Skeletal muscle tissue (tissue), 4 donors: ENCODE results near the gene TSFM. TPM values are rescaled to one million over a fixed set of nuclear protein-coding genes. Genes with fewer than 3 reads are reported as not detected.
A peak's percentile ranks its signal among the peaks of the same experiment; 100 is the strongest.

Experiments
- H3K27ac ChIP-seq: one replicate; pipeline ENCODE4 v1.7.0; 2013; ENCODE audit warnings: mild to moderate bottlenecking, low read depth, low read length, inconsistent platforms
- H3K27me3 ChIP-seq, 3 donors: one replicate each; pipeline ENCODE4 v1.7.0; 2013; ENCODE audit warnings: low read length in 3 of 3; ENCODE audit not compliant: control insufficient read depth in 3 of 3, insufficient read depth in 3 of 3
- H3K36me3 ChIP-seq, 3 donors: one replicate each; pipeline ENCODE4 v1.7.0; 2013; ENCODE audit warnings: low read length in 3 of 3; ENCODE audit not compliant: control insufficient read depth in 3 of 3, insufficient read depth in 3 of 3
- H3K4me1 ChIP-seq, 3 donors: one replicate each; pipeline ENCODE4 v1.7.0; 2013; ENCODE audit warnings: low read length in 3 of 3, mild to moderate bottlenecking in 3 of 3; ENCODE audit not compliant: control insufficient read depth in 3 of 3, insufficient read depth in 3 of 3
- H3K4me3 ChIP-seq, 3 donors: one replicate each; pipeline ENCODE4 v1.7.0; 2013; ENCODE audit warnings: low read length in 3 of 3
- H3K9ac ChIP-seq, 3 donors: one replicate each; pipeline ENCODE4 v1.7.0; 2013; ENCODE audit warnings: low read length in 3 of 3, mild to moderate bottlenecking in 3 of 3, moderate library complexity in 2 of 3, low read depth in 1 of 3
- H3K9me3 ChIP-seq, 3 donors: one replicate each; pipeline ENCODE4 v1.7.0; 2013; ENCODE audit warnings: low read length in 3 of 3; ENCODE audit not compliant: control insufficient read depth in 3 of 3
- total RNA-seq: library from RNA; depleted of rRNA; stranded (reverse); fragments of >200 nt; gene quantifications from one replicate; pipeline ENCODE4 v1.2.3, GENCODE V29; 2014
- donor health status: Osteomylitis.

TSFM gene
- total RNA-seq = 17.2 TPM

- Histone ChIP-seq H3K36me3 (peaks cover 23 to 35% (median 28%) of the 10 kb centered on the region in 3 donors), H3K9me3 (no peaks in the 10 kb centered on the region), H3K27ac (peak within 1 kb of the TSS; percentile 61)
Measured at GRCh38 chr12:57782608-57783465, at the start of gene TSFM. Gene TSFM (plus strand): TSS chr12:57782787. CDS start chr12:57782802, 15 bp downstream.

DNA sequence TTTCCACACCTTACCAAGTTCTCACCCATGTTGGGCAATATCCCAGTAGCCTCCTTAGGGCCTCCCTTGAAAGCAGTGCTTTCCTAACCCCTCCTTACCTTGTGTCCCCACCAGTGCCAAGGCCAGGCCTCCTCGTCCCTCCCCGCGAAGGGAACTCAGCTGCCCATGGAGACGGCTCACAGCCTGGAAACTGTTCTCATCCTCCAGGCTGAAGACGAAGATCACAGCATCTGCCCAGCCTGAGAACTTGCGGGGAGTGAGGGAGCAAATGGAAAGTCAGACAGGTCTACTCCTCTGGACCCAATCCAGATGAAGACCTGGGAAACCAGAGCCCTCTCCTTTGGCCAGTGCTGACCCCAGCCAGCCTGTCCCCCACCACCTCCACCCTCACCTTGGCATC is 48.7 kb upstream of the TSFM start:
- H3K4me1 ChIP-seq = peaks cover 18 to 24% (median 20%) of the 10 kb centered on the region in 3 donors
- H3K27me3 ChIP-seq = peaks cover 34 to 69% (median 53%) of the 10 kb centered on the region in 3 donors
- H3K9me3 ChIP-seq = no peaks in the 10 kb centered on the region
- no peak overlapping the region for H3K4me3 ChIP-seq
- peak overlapping the region in 1 of 3 donors; percentile 3 for H3K9ac ChIP-seq
- H3K27ac ChIP-seq = no peak overlapping the region
- peaks cover 0 to 2% (median 0%) of the 10 kb centered on the region in 3 donors for H3K36me3 ChIP-seq

More at GRCh38 chr12:57782608-57783465, at the start of gene TSFM:
- peak within 1 kb of the TSS; percentile 88 to 97 (median 97) for H3K9ac ChIP-seq
- peaks cover 8 to 19% (median 10%) of the 10 kb centered on the region in 3 donors for H3K4me1 ChIP-seq
- H3K27me3 ChIP-seq = no peaks in the 10 kb centered on the region
- peak within 1 kb of the TSS; percentile 97 to 100 (median 100) for H3K4me3 ChIP-seq

DNA sequence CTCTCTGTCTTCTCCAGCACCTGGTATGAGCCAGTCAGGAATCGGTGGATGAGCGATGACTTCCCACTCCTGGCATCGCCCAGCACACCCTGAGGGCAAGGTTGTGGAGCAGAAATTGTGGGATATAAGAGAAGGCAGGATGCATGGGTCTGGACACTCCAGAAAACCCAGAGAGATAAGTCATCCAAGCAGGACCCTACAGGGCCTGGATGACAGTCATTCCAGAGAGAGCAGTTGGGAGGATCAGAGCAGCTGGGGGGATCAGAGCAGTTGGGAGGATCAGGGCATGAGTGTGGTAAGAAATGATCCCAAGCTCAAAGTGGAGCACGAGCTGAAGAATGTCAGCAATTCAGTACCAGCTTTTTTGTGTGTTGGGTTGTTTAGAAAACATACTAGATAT is 48.0 kb upstream of the TSFM start:
- no peaks in the 10 kb centered on the region for H3K9me3 ChIP-seq
- peaks cover 41 to 76% (median 59%) of the 10 kb centered on the region in 3 donors for H3K27me3 ChIP-seq
- H3K4me1 ChIP-seq = peaks cover 18 to 27% (median 23%) of the 10 kb centered on the region in 3 donors
- peaks cover 0 to 2% (median 0%) of the 10 kb centered on the region in 3 donors for H3K36me3 ChIP-seq
- no peak overlapping the region for H3K27ac ChIP-seq
- peak overlapping the region in 1 of 3 donors; percentile 10 for H3K9ac ChIP-seq
- no peak overlapping the region for H3K4me3 ChIP-seq

- H3K4me1 ChIP-seq = peaks cover 18 to 27% (median 23%) of the 10 kb centered on the region in 3 donors
- H3K27me3 ChIP-seq = peaks cover 42 to 82% (median 58%) of the 10 kb centered on the region in 3 donors
- H3K36me3 ChIP-seq = peaks cover 0 to 2% (median 0%) of the 10 kb centered on the region in 3 donors
- H3K9me3 ChIP-seq = no peaks in the 10 kb centered on the region
- H3K27ac ChIP-seq = no peak overlapping the region
- H3K4me3 ChIP-seq = peak overlapping the region; percentile 19 to 43 (median 41)
- peak overlapping the region in 1 of 3 donors; percentile 40 for H3K9ac ChIP-seq
Measured at GRCh38 chr12:57735198-57735855, 47.3 kb upstream of the TSFM start.

GRCh38 chr12:57735952-57736740 is 46.4 kb upstream of the TSFM start:
- peak overlapping the region; percentile 10 for H3K27ac ChIP-seq

DNA sequence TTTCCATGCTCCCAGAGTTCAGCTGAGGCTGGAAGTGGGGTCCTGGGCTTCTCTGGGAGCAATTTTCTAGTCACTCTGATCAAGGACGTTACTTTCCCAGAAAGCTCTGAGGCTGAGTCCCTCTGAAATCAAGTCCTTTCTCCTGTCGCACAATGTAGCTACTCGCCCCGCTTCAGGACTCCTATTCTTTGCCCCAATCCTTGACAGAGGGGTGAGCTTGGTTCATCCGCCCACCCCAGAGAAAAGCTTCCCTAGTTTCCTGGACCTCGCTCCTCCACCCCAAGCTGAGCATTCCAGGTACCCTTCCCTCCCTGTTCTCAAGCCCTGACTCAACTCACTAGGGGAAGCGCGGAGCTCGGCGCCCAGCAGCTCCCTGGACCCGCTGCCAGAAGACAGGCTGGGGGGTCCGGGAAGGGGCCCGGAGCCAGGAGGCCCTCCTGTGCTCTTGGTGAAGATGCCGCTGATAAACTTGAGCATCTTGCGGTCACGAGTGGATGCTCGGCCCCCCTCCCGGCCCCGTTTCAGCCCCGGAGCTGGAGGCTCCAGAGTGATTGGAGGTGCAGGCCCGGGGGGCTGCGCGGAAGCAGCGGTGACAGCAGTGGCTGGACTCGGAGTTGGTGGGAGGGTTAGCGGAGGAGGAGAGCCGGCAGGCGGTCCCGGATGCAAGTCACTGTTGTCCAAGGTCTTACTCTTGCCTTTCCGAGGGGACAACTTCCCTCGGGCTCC is 45.7 kb upstream of the TSFM start:
- Histone ChIP-seq H3K36me3 (no peaks in the 10 kb centered on the region), H3K9me3 (no peaks in the 10 kb centered on the region), H3K27ac (peak overlapping the region; percentile 10), H3K4me1 (peaks cover 18 to 34% (median 23%) of the 10 kb centered on the region in 3 donors), H3K9ac (peak overlapping the region in 1 of 3 donors; percentile 72), H3K27me3 (peaks cover 41 to 82% (median 62%) of the 10 kb centered on the region in 3 donors), H3K4me3 (peak overlapping the region; percentile 24 to 45 (median 40))

More at GRCh38 chr12:57735952-57736740, 46.4 kb upstream of the TSFM start:
- H3K4me1 ChIP-seq = peaks cover 18 to 33% (median 23%) of the 10 kb centered on the region in 3 donors
- peaks cover 41 to 84% (median 61%) of the 10 kb centered on the region in 3 donors for H3K27me3 ChIP-seq
- no peaks in the 10 kb centered on the region for H3K36me3 ChIP-seq
- peak overlapping the region in 1 of 3 donors; percentile 72 for H3K9ac ChIP-seq
- peak overlapping the region; percentile 19 to 45 (median 43) for H3K4me3 ChIP-seq
- no peaks in the 10 kb centered on the region for H3K9me3 ChIP-seq

- Histone ChIP-seq H3K4me3 (peak overlapping the region in 2 of 3 donors; percentile 40 to 54), H3K36me3 (no peaks in the 10 kb centered on the region), H3K4me1 (peaks cover 18 to 34% (median 23%) of the 10 kb centered on the region in 3 donors), H3K27me3 (peaks cover 41 to 76% (median 61%) of the 10 kb centered on the region in 3 donors), H3K9me3 (no peaks in the 10 kb centered on the region), H3K9ac (peak overlapping the region in 1 of 3 donors; percentile 72), H3K27ac (no peak overlapping the region)
Measured at GRCh38 chr12:57737467-57738460, 44.8 kb upstream of the TSFM start.

- Histone ChIP-seq H3K9ac (peak within 1 kb of the TSS in 1 of 3 donors; percentile 72), H3K4me1 (peaks cover 18 to 34% (median 23%) of the 10 kb centered on the region in 3 donors), H3K36me3 (no peaks in the 10 kb centered on the region), H3K9me3 (no peaks in the 10 kb centered on the region), H3K4me3 (peak within 1 kb of the TSS in 2 of 3 donors; percentile 40 to 54), H3K27ac (peak within 1 kb of the TSS; percentile 36), H3K27me3 (peaks cover 41 to 68% (median 61%) of the 10 kb centered on the region in 3 donors)
Measured at GRCh38 chr12:57738661-57739237, 43.8 kb upstream of the TSFM start, which contains the start of gene AGAP2. Gene AGAP2 (minus strand): TSS chr12:57738742. CDS start chr12:57738246, 496 bp downstream.
